ENCODE measurements around the gene INSIG1. TPM values are rescaled to one million over a fixed set of nuclear protein-coding genes. Genes with fewer than 3 reads are reported as not detected.

INSIG1 gene
- 15.2 TPM for total RNA-seq
- long read RNA-seq, transcript INSIG1-201 (6 exons, 3,010 nt) = major isoform, 27 of 44 reads
- long read RNA-seq, partial matches to known transcripts = 9 of 44 reads
- long read RNA-seq, other reads (novel, unspliced or antisense) = 5 of 44 reads

DNA sequence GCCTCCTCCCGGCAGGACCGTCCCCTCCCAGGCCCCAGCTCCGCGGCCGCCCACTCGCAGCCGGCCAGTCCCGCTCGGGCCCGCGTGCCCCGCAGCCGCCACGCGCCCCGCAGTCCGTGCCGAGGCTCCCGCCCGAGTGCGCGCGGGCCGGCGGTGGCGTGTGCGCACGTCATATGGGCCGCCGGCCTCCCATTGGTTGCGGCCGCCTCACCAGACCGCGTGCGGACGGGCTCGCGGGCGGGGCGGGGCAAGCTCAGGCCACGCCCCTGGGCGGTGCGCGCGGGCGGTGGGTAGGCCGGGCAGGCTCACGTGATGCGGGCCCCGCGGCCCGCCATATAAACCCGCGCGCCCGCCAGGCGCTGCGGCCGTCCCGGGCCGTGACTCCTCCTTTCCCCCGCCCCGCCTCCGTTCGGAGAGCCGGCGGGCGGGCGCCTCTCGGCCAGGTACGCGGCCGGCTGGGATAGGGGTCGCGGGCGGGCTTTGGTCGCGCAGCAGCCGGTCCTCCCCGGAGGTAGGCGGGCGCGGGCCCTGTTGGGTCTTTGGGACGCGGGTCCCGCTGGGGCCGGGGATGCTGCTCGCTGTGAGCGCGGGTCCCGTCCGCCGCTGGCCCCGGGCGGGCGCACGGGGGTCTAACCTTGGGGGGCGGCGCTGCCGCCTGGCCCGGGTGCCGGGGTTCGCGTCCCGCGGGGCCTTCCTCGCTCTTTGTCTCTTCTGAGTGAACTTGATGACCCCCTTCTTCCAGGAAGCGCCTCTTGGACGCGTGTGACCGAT, at the start of gene INSIG1:
INSIG1 (plus strand) TSS at position 362 of the 771 bp plus-strand sequence; CDS start at position 770, 408 bp downstream.
- DNase-seq (ENCODE audit: low spot score) = peak; percentile 96
- intact Hi-C loops (cut with DNase I) = loop anchor here (1.0 to 5.0 kb wide), 3 partner anchors 40 to 295 kb away; partner anchors contain the start of gene PAXIP1

DNA sequence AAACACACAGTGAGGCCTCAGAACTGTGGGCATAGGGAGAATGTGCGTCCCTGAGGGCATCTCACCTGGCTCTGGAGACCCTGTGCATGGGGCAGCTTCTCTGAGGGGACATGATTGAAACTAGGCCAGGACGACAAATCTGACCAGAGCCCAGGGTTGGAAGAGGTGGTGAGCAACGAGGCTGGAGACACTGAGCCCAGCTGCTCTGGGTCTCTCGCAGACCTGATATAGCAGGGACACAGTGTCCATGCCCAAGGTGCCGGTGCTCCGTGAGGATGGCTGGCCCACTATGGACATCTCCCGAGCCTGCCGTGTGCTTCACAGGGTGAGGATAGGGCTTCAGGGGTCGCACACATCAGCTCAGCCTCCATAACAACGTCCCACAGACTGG, 49.3 kb upstream of the INSIG1 start:
- intact Hi-C loops (cut with DNase I) = no loop called here
- no peak for DNase-seq (ENCODE audit: low spot score)

DNA sequence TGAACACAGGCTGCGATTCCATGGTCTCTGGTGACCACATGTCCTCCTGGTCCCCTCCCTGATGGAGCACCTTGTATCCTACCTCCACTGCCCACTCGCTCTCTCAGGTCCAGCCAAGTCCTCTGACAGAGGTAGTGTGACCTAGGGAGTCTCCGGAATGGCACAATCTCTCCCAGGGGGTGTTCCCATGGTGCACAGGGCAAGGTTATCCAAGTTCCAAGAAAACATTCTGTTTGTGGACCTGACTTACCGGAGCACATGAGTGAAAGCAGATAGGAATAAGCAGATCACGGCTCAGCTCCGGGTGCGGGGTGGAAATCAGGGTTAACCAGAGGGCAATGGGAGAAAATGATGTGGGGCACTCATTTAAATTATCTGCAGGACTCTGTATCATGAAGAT, 45.8 kb upstream of the INSIG1 start:
- intact Hi-C loops (cut with DNase I) = loop anchor here (5.0 kb wide), 1 partner anchor 40 kb away; no protein-coding TSS in a partner anchor

DNA sequence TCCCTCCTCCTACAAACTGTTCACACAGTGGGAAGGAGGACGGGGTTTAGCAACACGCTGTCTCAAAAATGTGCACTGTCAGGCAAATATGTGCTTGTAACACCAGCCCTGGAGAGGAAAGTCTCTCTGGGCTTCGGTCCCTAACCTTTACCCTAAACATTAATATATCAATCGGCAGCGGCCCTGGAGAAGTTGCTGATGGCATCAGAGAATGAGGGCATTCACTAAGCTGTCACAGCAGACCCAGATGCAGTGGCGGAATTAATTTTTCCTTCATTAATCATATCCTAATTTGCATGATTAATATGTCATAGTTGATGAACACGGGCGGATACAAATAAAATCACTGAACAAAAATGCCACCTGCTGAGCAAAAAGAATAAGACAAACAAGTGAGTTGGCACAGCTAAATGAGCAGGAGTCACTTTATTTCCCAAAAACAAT, 45.2 kb upstream of the INSIG1 start:
- intact Hi-C loops (cut with DNase I) = loop anchor here (5.0 kb wide), 1 partner anchor 40 kb away; no protein-coding TSS in a partner anchor
- no peak for DNase-seq (ENCODE audit: low spot score)

More for the DNA sequence above, 45.8 kb upstream of the INSIG1 start:
- DNase-seq (ENCODE audit: low spot score) = no peak

DNA sequence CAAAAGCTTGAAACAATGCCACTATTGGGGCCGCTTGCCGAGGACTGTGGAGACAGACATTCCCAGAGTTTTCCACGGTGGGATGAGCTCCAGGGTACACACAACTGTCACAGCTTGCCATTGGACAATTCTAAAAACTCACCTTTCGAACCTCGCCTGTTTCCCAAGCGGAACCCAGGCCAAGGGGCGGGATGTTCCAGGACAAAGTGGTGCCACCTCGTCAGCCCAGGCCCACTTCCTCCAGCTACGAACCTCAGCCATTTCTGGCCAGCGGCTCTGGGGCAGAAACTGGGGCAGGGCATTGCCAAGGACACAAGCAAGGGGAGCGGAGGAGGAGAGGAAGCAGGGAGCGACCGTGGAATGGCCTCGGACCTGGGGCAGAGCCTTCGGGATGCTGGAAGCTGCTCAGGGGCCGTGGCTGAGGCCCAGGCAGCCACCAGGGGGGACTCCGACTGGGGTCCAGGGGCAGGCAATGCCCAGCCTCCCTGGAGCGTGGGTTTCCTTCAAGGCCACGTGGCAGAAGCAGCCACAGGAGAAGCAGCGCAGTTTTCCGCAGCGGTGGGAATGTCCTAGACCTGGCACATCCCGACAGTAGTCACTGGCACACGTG, 44.7 kb upstream of the INSIG1 start:
- intact Hi-C loops (cut with DNase I) = loop anchor here (5.0 kb wide), 1 partner anchor 41 kb away; no protein-coding TSS in a partner anchor
- DNase-seq (ENCODE audit: low spot score) = no peak

DNA sequence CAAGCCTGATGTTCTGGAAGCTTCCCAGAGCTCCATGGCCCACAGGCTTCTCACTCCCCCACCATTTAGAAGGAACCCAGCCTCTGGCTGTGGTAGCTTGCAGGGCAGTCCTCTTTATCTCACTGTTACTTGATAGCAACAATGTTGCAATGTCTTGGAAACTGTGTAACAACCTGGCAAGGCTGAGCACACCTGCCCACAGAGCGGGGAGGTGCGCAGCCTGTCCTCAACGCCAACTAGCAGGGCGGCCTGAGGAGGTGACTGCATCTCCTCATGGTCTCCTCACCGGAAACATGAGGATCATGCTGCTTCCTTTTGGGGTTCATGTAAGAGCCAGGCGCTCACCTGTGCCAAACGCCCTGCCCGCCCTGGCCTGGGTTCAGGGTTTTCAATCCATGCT, 43.7 kb upstream of the INSIG1 start:
- intact Hi-C loops (cut with DNase I) = loop anchor here (5.0 kb wide), 1 partner anchor 42 kb away; no protein-coding TSS in a partner anchor
- no peak for DNase-seq (ENCODE audit: low spot score)

DNA sequence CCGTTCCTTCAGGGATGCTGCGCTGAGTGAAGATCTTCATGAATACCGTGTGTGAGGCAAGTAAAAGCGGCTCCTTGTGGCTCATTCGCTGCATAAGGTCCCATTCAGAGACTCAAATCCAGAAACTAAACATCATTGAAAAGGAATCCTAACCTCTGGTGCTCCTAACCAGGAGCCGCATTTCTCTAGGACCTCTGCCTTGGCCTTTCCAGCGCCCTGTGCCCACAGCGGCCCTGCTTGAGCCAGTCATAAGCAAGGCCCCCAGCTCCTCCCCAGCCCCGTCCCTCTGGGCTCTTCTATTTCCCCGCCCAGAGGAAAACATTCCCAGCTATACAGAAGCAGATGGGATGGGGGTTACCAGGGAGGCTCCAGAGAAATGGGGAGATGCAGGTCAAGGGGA, 42.6 kb upstream of the INSIG1 start:
- no peak for DNase-seq (ENCODE audit: low spot score)
- intact Hi-C loops (cut with DNase I) = no loop called here

DNA sequence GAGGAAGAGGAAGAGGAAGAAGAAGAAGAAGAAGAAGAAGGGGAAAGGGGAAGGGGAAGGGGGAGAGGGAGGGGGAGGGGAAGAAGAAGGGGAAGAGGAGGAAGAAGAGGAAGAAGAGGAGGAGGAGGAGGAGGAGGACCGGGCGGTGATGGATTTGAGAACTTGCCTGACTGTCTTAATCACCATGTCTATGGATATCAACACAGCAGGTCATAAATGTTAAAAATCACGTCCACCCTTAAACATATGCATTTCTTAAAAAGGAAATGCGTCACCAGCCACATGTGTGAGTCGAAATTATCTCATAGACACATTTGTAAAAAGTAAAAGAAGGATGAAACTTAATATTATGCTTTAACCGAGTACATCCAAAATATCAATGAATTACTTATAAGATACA, 42.1 kb upstream of the INSIG1 start:
- intact Hi-C loops (cut with DNase I) = no loop called here

DNA sequence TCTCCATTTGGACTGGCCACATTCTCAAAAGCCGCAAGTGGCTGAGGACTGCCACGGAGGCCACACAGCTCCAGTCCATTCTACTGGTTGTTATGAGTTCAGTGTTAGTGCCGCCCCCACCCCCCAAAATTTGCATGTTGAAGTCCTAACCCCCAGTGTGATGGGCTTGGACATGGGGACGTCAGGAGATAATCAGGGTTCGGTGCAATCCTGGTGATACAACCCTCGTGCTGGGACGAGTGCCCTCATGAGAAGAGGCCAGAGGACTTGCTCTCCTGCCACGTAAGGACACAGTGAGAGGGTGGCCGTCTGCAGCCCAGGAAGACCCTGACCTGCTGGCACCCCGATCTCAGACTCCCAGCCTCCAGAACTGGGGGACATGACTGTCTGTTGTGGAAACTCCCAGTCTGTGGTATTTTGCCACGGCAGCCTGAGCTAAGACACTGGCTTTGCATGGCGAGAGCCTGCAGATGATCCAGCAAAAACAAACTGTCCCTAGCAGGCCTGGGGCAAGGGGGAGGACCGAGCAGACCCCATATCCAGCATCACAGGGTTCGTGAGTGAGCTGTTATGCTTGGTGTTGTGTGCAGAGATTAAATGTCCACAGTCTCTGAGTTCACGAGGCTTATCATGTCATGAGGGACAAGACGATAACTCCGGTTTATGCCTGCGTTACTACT, 41.5 kb upstream of the INSIG1 start:
- intact Hi-C loops (cut with DNase I) = no loop called here
- no peak for DNase-seq (ENCODE audit: low spot score)

More for the DNA sequence above, 42.1 kb upstream of the INSIG1 start:
- no peak for DNase-seq (ENCODE audit: low spot score)

DNA sequence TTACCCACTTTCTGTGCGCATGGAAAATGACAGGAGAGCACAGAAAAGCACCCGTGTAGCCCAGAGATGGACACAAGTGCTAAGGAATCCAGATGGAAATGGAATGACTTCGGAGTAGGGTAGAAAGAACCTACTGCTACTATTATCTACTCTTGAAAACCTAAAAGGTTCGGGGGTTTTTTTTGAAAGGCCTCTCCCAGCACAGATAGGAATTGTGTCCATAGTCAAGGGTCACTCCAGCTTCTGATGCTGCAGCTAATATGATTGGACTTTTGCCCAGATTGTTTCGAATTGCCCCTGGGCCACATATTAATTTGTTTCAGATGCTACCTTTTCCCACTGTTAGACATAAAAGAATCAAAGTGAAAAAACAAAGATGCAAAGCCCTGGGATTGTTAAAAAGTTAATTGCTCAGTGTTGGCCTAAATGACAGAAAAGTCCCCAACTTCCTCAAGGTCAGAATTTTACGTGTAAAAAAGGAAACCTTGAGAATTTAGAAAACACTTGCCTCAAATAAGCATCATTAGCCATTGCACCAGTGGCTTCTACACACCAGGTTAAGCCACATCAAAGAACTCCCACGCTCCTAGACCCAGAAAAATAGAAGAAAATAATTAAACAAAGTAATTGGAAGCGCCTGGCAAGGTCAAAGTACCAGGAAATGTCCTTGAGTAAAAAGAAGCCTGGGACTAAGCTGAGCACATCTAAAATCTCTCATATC, 40.8 kb upstream of the INSIG1 start:
- no peak for DNase-seq (ENCODE audit: low spot score)
- intact Hi-C loops (cut with DNase I) = loop anchor here (1.0 kb wide), 1 partner anchor 40 kb away; the partner anchor contains the start of gene INSIG1

DNA sequence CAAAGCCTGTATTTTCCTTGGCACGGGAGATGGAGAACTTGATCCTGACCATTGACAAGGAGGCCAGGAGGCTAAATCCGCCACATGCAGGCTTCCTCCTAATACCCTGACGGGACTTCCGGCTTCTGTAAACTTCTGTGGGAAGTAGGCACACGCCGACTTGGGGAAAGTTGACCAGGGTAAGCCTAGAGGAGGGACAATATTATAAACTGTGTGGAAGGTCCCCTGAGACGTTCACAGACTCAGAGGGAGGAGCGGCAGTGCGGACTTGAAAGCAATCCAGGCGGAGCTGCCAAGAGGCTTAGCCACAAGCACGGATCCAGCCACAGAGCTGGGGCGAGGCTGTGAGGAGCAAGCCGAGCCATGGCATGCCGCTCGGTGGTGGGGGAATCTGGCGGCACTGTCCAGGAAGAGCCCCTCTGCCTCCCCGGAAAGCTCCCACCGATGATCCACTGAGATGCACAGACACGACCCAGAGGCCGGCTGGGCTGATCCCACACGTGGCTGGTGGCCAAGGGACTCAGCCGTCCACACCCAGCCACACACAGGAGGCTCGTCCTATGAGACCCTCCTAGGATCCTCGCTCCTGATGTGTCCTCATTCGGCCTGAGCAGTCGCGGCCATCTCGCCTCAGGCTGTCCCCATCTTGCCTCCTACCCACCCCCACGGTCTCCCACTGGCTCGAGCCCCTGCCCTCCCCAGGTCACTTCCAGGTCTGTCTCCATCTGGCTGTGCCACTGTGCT, 40.0 kb upstream of the INSIG1 start:
- peak; percentile 83 for DNase-seq (ENCODE audit: low spot score)
- intact Hi-C loops (cut with DNase I) = loop anchor here (1.0 kb wide), 1 partner anchor 40 kb away; the partner anchor contains the start of gene INSIG1

DNA sequence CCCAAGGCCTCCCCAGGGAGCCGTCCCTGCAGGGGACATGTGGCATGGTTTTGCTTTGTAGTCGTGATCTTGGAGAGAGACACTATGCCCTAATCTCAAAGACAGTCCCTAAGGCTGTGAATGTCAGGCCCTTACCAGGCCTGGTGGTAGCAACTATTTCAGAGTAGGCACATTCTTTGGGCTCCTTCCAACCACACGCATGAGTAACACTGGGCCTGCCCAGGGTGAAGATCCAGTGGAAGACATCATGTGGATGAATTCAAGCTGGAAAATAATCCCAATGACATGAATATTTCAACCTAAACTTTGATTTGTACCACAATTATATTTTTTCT, 39.5 kb upstream of the INSIG1 start:
- DNase-seq (ENCODE audit: low spot score) = no peak
- intact Hi-C loops (cut with DNase I) = no loop called here

DNA sequence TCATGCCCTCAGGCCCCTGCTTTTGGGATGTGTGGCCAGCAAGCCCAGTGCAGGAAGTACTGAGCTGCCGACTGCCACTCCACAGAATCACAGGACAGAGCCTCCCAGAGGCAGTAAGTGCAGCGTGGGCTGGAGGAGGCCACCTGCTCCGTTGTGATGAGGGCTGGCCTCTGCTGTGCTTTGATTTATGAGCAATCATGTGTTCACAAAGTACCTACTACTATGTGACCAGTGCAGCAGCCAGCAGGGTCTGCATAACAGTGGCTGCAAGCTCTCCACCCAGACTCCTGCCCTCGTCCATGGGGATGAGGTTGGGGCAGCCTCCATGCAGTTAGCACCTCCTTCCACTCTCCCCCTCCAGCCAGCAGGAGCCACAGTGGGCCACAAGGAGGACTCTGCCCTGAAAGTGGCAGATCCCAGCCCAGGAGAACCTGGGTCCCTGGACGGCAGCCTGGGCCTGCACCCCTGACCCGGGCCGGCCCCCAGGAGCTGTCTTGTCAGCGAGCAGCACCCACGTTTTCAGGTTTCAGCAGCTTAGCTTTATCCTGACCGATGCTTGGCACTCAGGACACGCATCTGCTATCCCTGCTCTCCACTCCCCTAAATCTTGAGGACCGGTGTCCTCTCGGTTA, 37.7 kb upstream of the INSIG1 start:
- DNase-seq (ENCODE audit: low spot score) = no peak
- intact Hi-C loops (cut with DNase I) = no loop called here

DNA sequence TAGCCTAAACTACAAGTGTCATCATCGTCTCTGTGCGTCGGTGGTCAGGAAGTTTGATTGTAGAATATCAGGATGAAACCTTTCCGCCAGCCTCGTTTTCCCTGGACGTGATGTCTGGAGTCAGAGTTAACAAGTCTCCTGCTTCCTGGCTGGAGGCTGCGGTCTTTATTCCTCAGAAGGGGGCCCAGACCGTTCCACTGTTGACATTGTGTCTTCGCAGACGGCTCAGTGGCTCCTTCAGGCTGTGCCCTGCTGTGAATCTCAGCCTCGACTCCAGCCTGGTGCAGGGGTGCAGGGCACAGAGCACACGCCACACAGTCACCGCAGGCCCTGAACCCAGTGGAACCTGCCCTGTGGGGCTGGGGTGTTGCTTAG, 37.2 kb upstream of the INSIG1 start:
- DNase-seq (ENCODE audit: low spot score) = peak; percentile 54
- intact Hi-C loops (cut with DNase I) = no loop called here

DNA sequence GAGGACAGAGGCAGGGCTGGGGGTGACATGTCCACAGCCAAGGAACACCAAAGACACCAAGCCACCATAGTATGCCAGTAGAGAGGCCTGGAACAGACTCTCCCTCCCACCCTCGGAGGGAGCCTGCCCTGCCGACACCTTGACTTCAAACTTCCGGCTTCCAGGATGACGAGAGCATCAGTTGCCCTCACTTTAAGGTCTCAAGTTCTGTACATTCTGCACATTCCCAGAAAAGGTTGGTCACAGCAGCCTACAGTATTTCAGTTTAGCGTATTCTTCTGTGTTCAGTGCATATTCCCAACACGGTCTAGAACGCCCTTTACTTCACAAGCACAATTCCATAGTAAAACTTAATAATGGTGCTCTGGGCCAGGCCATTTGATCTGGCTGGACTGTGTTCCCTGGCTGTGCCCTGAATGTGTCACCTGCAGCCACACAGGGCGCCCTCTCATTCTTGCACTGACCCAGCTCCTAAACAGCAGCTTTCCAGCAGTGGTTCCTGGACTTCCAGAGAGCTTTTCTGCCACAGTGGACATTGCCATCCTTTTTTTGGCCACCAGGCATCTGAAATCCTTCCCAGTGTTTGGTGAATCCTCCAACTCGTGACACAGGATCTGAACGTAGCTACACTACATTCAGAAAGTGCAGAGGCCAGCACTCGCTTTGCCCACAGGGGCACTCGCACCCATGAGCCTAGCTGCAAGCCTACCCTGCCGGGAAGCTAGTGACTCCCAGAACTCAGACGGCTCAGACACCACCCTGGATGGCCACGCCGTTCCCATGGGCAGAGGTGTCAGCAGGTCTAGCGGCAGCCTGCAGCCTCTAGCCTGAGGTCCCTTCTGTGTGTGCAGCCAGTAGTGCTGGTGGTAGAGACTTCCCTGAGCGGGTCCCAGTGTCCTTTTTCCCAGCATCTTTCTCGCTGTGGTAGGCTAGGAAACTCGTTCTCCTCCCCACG, 36.4 kb upstream of the INSIG1 start:
- intact Hi-C loops (cut with DNase I) = no loop called here
- no peak for DNase-seq (ENCODE audit: low spot score)

DNA sequence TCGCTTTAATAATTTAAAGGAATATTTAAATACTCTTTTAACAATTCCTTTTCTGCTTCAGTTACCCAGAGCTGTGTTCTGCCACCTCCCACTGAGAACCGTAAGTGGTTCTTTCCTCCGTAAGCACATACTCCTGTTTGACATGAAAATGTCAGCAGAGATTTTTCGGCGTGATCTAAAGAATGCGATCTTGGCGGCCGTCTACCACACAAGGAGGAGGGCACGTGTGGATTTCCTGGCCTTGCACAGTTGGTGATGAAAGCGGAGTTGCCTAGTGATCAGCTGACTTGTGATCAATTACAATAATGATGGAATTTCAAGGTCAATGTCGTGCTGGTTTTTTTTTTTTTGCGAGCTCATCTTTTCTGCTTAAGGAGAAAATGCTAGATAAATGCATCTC, 35.6 kb upstream of the INSIG1 start:
- intact Hi-C loops (cut with DNase I) = no loop called here
- no peak for DNase-seq (ENCODE audit: low spot score)

DNA sequence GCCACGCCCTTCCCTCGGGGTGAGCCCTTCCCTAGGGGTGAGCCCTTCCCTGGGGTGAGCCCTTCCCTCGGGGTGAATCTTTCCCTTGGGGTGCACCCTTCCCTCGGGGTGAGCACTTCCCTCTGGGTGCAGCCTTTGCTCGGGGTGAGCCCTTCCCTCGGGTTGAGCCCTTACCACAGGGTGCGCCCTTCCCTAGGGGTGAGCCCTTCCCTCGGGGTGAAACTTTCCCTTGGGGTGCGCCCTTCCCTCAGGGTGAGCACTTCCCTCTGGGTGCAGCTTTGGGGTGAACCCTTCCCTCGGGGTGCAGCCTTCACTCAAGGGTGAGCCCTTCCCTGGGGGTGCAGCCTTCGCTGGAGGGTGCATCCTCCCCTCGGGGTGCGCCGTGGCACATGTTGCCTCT, 34.6 kb upstream of the INSIG1 start:
- intact Hi-C loops (cut with DNase I) = no loop called here

More for the DNA sequence above, 34.6 kb upstream of the INSIG1 start:
- peak; percentile 74 for DNase-seq (ENCODE audit: low spot score)
